Fibroblast of skin of back (primary cell): ENCODE measurements around the gene CNPY1. TPM values are rescaled to one million over a fixed set of nuclear protein-coding genes. Genes with fewer than 3 reads are reported as not detected.
"Not testable (repeated sequence)": the region's sequence is repeated elsewhere in the genome, so short reads cannot be mapped to it uniquely, and the experiment has no call there.

Experiments used
- DNase-seq: peaks from one replicate; pipeline ENCODE4 v3.0.0-alpha.2; 2013
- polyA plus RNA-seq, 2 experiments: library from polyadenylated mRNA; unstranded; fragments of 120-200 nt; gene quantifications; one replicate each; pipeline ENCODE4 v1.2.1, GENCODE V29; 2013; ENCODE audit not compliant: insufficient read length in 2 of 2

Gene CNPY1
- polyA plus RNA-seq (2013, experiment 1 of 2; ENCODE audit: insufficient read length) = not detected
- not detected for polyA plus RNA-seq (2013, experiment 2 of 2; ENCODE audit: insufficient read length)

DNA sequence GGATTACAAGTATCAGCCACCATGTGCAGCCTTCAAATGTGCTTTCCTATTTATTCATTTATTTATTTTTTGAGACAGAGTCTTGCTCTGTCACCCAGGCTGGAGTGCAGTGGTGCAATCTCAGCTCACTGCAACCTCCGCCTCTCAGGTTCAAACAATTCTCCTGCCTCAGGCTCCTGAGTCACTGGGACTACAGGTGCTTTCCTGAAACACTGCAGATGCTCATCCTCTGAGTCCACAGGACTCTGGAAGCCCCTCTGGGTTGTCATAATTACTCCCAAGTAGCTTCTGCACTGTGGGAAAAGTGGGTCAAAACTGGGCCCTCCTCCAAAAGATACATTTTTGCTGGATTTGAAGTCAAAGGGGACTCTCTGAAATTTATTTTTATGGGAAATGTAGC lies at the start of gene CNPY1:
Gene CNPY1, minus strand, starts transcription at position 111 of the 400 bp plus-strand sequence. CDS start 630 bp downstream, outside the sequence.
- DNase-seq = not testable (repeated sequence)

GRCh38 chr7:155594961-155595366 lies 48.6 kb upstream of the CNPY1 start:
- DNase-seq = no peak

DNA sequence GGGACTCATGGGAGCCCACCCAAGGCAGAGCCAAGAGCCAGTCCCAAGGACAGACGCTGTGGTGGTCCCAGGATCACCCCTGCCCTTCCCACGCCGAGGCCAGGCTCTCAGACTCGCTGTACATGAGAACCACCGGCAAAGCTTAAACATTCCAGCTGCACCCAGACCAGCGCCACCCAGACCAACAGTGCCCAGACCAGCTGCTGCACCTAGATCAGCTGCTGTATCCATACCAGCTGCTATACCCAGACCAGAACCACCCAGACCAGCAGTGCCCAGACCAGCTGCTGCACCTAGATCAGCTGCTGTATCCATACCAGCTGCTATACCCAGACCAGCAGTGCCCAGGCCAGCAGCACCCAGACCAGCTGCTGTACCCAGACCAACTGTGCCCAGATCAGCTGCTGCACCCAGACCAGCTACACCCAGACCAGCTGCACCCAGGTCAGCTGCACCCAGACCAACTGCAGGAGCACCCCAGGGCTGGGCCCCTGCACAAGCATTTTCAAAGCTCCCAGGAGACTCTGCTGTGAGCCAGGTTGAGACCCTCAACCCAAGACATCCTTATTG lies 47.9 kb upstream of the CNPY1 start:
- DNase-seq = no peak

GRCh38 chr7:155593461-155594162 lies 47.3 kb upstream of the CNPY1 start:
- DNase-seq = no peak

- no peak for DNase-seq
Measured at GRCh38 chr7:155591055-155591775, 44.9 kb upstream of the CNPY1 start.

GRCh38 chr7:155590215-155591018 lies 44.1 kb upstream of the CNPY1 start:
- peak; percentile 4 for DNase-seq

GRCh38 chr7:155589001-155589980 lies 42.9 kb upstream of the CNPY1 start:
- no peak for DNase-seq

- no peak for DNase-seq
Measured at GRCh38 chr7:155588468-155588998, 42.2 kb upstream of the CNPY1 start.

GRCh38 chr7:155587486-155587885 lies 41.1 kb upstream of the CNPY1 start:
- DNase-seq = no peak

DNA sequence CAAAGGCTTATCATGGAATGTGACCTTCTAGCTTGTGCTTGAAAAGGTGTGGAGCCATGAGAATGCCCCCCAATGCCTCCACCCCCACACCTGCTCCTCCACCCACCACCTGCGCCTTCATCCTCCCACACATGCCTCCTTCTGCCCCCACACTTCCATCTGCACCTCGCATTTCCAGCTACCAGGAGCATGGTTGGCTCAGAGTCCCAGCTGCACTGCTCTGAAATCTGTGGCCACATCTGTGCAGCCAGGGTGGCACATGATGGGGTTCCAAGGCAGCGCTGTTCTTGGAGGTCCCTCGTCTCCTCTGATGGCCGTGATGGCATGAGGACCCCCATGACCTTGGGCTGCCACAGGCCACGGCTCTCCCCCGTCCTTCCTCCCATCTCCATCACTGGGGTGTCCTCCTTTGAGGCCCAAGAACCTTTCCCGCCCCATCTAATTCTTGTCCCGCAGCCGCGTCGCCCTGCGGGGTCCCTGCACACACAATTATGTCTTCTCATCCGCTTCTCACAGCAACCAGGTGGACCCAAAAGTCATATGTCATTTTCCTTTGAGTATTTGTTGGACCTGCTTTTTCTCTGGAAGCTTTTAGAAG lies 40.6 kb upstream of the CNPY1 start:
- no peak for DNase-seq

DNA sequence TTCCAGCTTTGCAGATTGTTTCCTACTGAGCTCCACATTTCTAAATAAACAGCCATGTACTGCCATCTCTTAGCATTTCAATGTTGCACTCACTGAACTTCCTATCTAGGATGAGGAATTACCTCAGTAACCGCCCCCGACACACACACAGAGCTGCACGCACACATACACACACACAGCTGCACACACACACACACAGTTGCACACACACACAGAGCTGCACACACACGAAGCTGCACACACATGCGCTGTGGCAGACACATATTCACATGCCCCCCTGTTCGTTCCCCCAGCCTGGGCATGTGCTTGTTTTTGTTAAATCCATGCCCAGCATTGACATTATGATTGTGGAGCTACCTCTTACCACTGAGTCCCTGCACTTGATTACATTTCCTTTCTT lies 39.6 kb upstream of the CNPY1 start:
- DNase-seq = no peak

GRCh38 chr7:155585532-155585895 lies 39.2 kb upstream of the CNPY1 start:
- no peak for DNase-seq

DNA sequence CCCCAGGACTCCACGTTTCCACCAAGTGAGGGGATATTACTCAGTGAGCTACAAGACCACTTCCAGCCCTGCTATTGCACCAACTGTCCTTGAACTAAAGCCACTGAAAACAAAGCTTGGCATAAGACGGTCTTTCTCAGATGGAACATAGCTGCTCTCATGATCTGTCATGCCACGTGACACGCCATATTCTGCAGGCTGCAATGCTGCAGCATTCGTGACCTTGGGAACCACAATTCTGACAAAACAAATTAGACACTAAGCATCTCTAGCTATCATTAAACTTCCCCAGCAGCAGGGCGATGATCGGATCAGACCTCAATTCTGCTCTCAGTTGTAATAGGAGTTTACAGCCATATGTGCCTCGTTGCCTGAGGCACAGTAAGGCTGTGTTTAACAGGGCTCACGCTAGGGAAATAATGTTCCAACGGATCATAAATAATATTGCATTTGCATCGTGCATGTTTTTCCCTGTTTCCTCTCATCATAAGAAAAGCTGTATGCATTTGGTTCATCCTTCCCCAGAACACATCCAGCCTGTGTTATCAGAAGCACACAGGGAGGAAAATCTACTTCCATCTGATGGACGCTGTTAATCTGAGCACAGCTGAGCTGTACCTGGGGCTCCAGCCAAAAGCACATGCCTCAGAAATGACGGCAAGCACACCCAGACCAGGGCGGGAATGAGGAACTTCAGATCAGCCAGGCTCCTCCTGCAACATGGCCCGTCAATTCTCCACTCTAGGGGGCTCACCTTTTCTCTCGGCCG lies 38.6 kb upstream of the CNPY1 start:
- DNase-seq = no peak

GRCh38 chr7:155584261-155584660 lies 37.9 kb upstream of the CNPY1 start:
- no peak for DNase-seq

GRCh38 chr7:155583636-155584035 lies 37.3 kb upstream of the CNPY1 start:
- DNase-seq = no peak

DNA sequence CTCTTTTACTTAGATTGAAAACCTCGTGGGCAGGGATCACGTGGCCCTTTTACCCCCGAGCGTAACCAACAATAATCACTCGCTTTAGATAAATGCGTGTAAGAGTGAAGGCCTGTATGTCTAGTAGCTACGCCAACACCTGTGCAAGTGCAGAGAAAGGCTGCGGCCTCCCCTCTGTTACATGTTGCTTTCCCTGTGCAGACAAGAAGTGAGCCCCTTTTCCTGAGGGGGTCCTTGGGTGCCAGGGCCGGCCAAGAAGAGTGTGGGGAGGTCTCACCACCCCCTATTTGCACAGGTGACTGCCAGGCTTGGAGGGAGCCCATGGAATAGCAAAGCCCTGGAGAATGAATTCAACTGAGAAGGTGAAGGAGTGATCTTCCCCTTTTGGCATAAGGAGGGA lies 35.6 kb upstream of the CNPY1 start:
- DNase-seq = no peak

GRCh38 chr7:155581107-155581830 lies 34.9 kb upstream of the CNPY1 start:
- DNase-seq = no peak

GRCh38 chr7:155580367-155580766 lies 34.0 kb upstream of the CNPY1 start:
- DNase-seq = no peak

DNA sequence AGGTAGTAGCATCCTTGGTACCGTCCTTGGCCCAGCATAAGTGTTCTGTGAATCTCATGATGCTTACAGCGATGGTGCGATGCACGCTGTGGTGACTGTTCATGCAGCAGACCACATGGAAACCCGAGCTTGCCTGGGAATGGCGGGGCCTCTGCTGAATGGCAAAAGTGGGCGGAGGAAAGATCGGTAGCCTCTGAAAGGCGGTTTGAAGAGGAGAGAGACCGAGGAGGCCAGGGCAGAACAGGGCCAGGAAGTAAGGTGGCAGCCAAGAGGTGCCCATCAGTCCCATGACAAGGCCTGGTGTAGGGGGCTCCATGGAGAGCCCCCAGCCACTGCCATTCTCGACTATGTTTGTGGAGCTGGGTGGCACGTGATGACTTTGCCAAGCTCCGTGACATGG lies 33.2 kb upstream of the CNPY1 start:
- DNase-seq = no peak
